ENCODE measurements around the gene CENPP.

- no peak for TF ChIP-seq POLR2AphosphoS5 (IDR thresholded peaks at IDR 0.05; ENCODE audit: borderline replicate concordance, low read depth, low read length)
- no peak for TF ChIP-seq EZH2 (IDR thresholded peaks at IDR 0.05)
- TF ChIP-seq FOXP2 (optimal IDR thresholded peaks at IDR 0.05; ENCODE audit: control extremely low read depth, extremely low read length, insufficient read depth): no peak
Measured at GRCh38 chr9:92657296-92658094, 331.7 kb downstream of the CENPP start.

Data from SK-N-MC (cell line).